Body of pancreas (tissue), 4 donors: Measurements from ENCODE around the gene ZFAND3.

Experiments used
- CTCF ChIP-seq, 7 experiments: fragments of 450-650 bp in 4 of 7; fragments of 200-600 bp in 3 of 7; sonication (generic) in 3 of 7; IDR thresholded peaks; one replicate each; pipeline ENCODE4 v1.5.1; 2016 to 2019; ENCODE audit warnings: antibody characterized with exemption in 7 of 7
- POLR2A ChIP-seq, 3 donors: fragments of 450-650 bp; IDR thresholded peaks; one replicate each; pipeline ENCODE4 v1.6.1; 2016; ENCODE audit warnings: antibody characterized with exemption in 3 of 3, mild to moderate bottlenecking in 2 of 3

- TF ChIP-seq CTCF (IDR thresholded peaks at IDR 0.05) (no peak), POLR2A (IDR thresholded peaks at IDR 0.05) (no peak)
Observed at GRCh38 chr6:37889486-37889885, 70.0 kb downstream of the ZFAND3 start.
